Measurements from ENCODE around the gene NPFFR1. TPM values are rescaled to one million over a fixed set of nuclear protein-coding genes. Genes with fewer than 3 reads are reported as not detected.

The NPFFR1 gene
- total and polyA plus RNA-seq, 10 of the 15 experiments (the other 5 are each of a cell fraction or from before 2014, with no cell fraction given), result 0.03 TPM; not detected in 9

- TF ChIP-seq HSF1 (IDR thresholded peaks at IDR 0.05; ENCODE audit: low read depth, low read length) (no peak), CBX3 (IDR thresholded peaks at IDR 0.05; ENCODE audit: borderline replicate concordance, low read depth) (no peak), RELB (IDR thresholded peaks at IDR 0.05; ENCODE audit: low read depth) (no peak)
Measured at GRCh38 chr10:70221030-70221429, 62.8 kb downstream of the NPFFR1 start (continued).

- SMC1A ChIA-PET (ENCODE audit: uncharacterized antibody, unreplicated experiment), result no interaction called here
- POLR2A ChIA-PET, result no interaction called here
- in situ Hi-C loops (cut with MboI), result no loop called here
- no TSS peak for BruUV-seq (replicated peaks)
- no peaks in the 10 kb centered on the region for H3K27me3 ChIP-seq (replicated peaks in 1 of 2; ENCODE audit: control insufficient read depth in 2 of 2, insufficient read depth in 2 of 2, low read length in 1 of 2)
- H3K4me1 ChIP-seq (ENCODE audit: control insufficient read depth, insufficient read depth, low read length), result no peaks in the 10 kb centered on the region
- WGBS (ENCODE audit: insufficient coverage, insufficient replicate concordance, low lambda C conversion rate, missing lambda C conversion rate), result 100% methylated on average over 1 of the region's 1 CpG
- CTCF ChIA-PET, result no interaction called here
- intact Hi-C loops (cut with micrococcal nuclease; ENCODE audit: unreplicated experiment), result no loop called here
- no peak overlapping the region for H3K27ac ChIP-seq (ENCODE audit: control insufficient read depth, insufficient read depth)
- no peak overlapping the region for H2AFZ ChIP-seq (ENCODE audit: control insufficient read depth, low read depth, low read length)
- no peaks in the 10 kb centered on the region for H3K79me2 ChIP-seq (ENCODE audit: control insufficient read depth, insufficient read depth, low read length)
- H3K9ac ChIP-seq (ENCODE audit: control insufficient read depth, insufficient read depth, low read length), result no peak overlapping the region
- H3K4me2 ChIP-seq (ENCODE audit: control insufficient read depth, insufficient read depth), result no peak overlapping the region
- no peak overlapping the region for H3K4me3 ChIP-seq
- H3K9me3 ChIP-seq (replicated peaks; ENCODE audit: control insufficient read depth, insufficient read depth, low read length), result no peaks in the 10 kb centered on the region
- ATAC-seq, result no peak
- no peak for DNase-seq (ENCODE audit: low read depth, low spot score)
- no peak for FAIRE-seq
- H3K36me3 ChIP-seq (ENCODE audit: control insufficient read depth in 2 of 2, insufficient read depth in 2 of 2, low read length in 1 of 2), result peaks cover 1 to 31% of the 10 kb centered on the region in 2 experiments
- H4K20me1 ChIP-seq (ENCODE audit: control insufficient read depth, insufficient read depth), result no peaks in the 10 kb centered on the region
- RAD21 ChIA-PET (ENCODE audit: unreplicated experiment), result no interaction called here
- TF ChIP-seq SIX5 (IDR thresholded peaks at IDR 0.05; ENCODE audit: low read depth, low read length, severe bottlenecking) (no peak), TAF1 (IDR thresholded peaks at IDR 0.05; ENCODE audit: borderline replicate concordance, low read depth, low read length) (no peak), NBN (IDR thresholded peaks at IDR 0.05) (no peak), YY1 (IDR thresholded peaks at IDR 0.05; ENCODE audit: low read depth, low read length) (no peak), JUNB (IDR thresholded peaks at IDR 0.05) (no peak), E4F1 (IDR thresholded peaks at IDR 0.05; ENCODE audit: borderline replicate concordance, partially characterized antibody) (no peak), HDAC2 (IDR thresholded peaks at IDR 0.05) (no peak), ZBTB4 (CRISPR knock-in tag; IDR thresholded peaks at IDR 0.05) (no peak), BACH1 (IDR thresholded peaks at IDR 0.05; ENCODE audit: borderline replicate concordance) (no peak), GATAD2B (conservative IDR thresholded peaks at IDR 0.05; ENCODE audit: low read depth) (no peak), IRF3 (IDR thresholded peaks at IDR 0.05) (no peak), CHD4 (IDR thresholded peaks at IDR 0.05) (no peak)
Measured at GRCh38 chr10:70212879-70213278, 70.9 kb downstream of the NPFFR1 start.
